ENCODE results near the gene MTLN.
"Not testable (repeated sequence)": the region's sequence is repeated elsewhere in the genome, so short reads cannot be mapped to it uniquely, and the experiment has no call there.

Gene MTLN

GRCh38 chr2:110218889-110219288, 6.5 kb upstream of the MTLN start:
- H3K27me3 ChIP-seq (ENCODE audit: control insufficient read depth, insufficient read depth, low read length); H3K9ac ChIP-seq (ENCODE audit: low read length); H3K4me3 ChIP-seq (ENCODE audit: low read length); H3K27ac ChIP-seq (ENCODE audit: low read length); H3K4me1 ChIP-seq (ENCODE audit: control insufficient read depth, low read depth, low read length); H3K36me3 ChIP-seq (ENCODE audit: control insufficient read depth, low read depth, low read length); H3K9me3 ChIP-seq (ENCODE audit: control insufficient read depth, low read depth, low read length): not testable (repeated sequence)

- no peak overlapping the region for H3K4me3 ChIP-seq (ENCODE audit: low read length)
- H3K9ac ChIP-seq (ENCODE audit: low read length): no peak overlapping the region
- peaks cover 1% of the 10 kb centered on the region for H3K4me1 ChIP-seq (ENCODE audit: control insufficient read depth, low read depth, low read length)
- H3K36me3 ChIP-seq (ENCODE audit: control insufficient read depth, low read depth, low read length): no peaks in the 10 kb centered on the region
- H3K27me3 ChIP-seq (ENCODE audit: control insufficient read depth, insufficient read depth, low read length): no peaks in the 10 kb centered on the region
- no peaks in the 10 kb centered on the region for H3K9me3 ChIP-seq (ENCODE audit: control insufficient read depth, low read depth, low read length)
- H3K27ac ChIP-seq (ENCODE audit: low read length): no peak overlapping the region
Measured at GRCh38 chr2:110216803-110217202, 4.5 kb upstream of the MTLN start.

GRCh38 chr2:110216199-110216598, 3.9 kb upstream of the MTLN start:
- H3K4me1 ChIP-seq (ENCODE audit: control insufficient read depth, low read depth, low read length): no peaks in the 10 kb centered on the region
- H3K9me3 ChIP-seq (ENCODE audit: control insufficient read depth, low read depth, low read length): no peaks in the 10 kb centered on the region
- no peaks in the 10 kb centered on the region for H3K36me3 ChIP-seq (ENCODE audit: control insufficient read depth, low read depth, low read length)
- no peak overlapping the region for H3K4me3 ChIP-seq (ENCODE audit: low read length)
- H3K27me3 ChIP-seq (ENCODE audit: control insufficient read depth, insufficient read depth, low read length): no peaks in the 10 kb centered on the region
- no peak overlapping the region for H3K27ac ChIP-seq (ENCODE audit: low read length)
- H3K9ac ChIP-seq (ENCODE audit: low read length): no peak overlapping the region

- Histone ChIP-seq H3K4me3 (ENCODE audit: low read length) (no peak overlapping the region), H3K27ac (ENCODE audit: low read length) (no peak overlapping the region), H3K9me3 (ENCODE audit: control insufficient read depth, low read depth, low read length) (no peaks in the 10 kb centered on the region), H3K36me3 (ENCODE audit: control insufficient read depth, low read depth, low read length) (no peaks in the 10 kb centered on the region), H3K27me3 (ENCODE audit: control insufficient read depth, insufficient read depth, low read length) (no peaks in the 10 kb centered on the region), H3K9ac (ENCODE audit: low read length) (no peak overlapping the region), H3K4me1 (ENCODE audit: control insufficient read depth, low read depth, low read length) (no peaks in the 10 kb centered on the region)
Measured at GRCh38 chr2:110215566-110216158, 3.3 kb upstream of the MTLN start.

GRCh38 chr2:110215091-110215490, 2.7 kb upstream of the MTLN start:
- Histone ChIP-seq H3K4me1 (ENCODE audit: control insufficient read depth, low read depth, low read length) (no peaks in the 10 kb centered on the region), H3K9me3 (ENCODE audit: control insufficient read depth, low read depth, low read length) (no peaks in the 10 kb centered on the region), H3K4me3 (ENCODE audit: low read length) (no peak overlapping the region), H3K9ac (ENCODE audit: low read length) (no peak overlapping the region), H3K27ac (ENCODE audit: low read length) (no peak overlapping the region), H3K27me3 (ENCODE audit: control insufficient read depth, insufficient read depth, low read length) (no peaks in the 10 kb centered on the region), H3K36me3 (ENCODE audit: control insufficient read depth, low read depth, low read length) (no peaks in the 10 kb centered on the region)

GRCh38 chr2:110213522-110213921, 1.2 kb upstream of the MTLN start:
- not testable (repeated sequence) for H3K4me3 ChIP-seq (ENCODE audit: low read length); H3K9me3 ChIP-seq (ENCODE audit: control insufficient read depth, low read depth, low read length); H3K27me3 ChIP-seq (ENCODE audit: control insufficient read depth, insufficient read depth, low read length); H3K36me3 ChIP-seq (ENCODE audit: control insufficient read depth, low read depth, low read length); H3K9ac ChIP-seq (ENCODE audit: low read length); H3K4me1 ChIP-seq (ENCODE audit: control insufficient read depth, low read depth, low read length); H3K27ac ChIP-seq (ENCODE audit: low read length)

- Histone ChIP-seq H3K4me1 (ENCODE audit: control insufficient read depth, low read depth, low read length) (peaks cover 3% of the 10 kb centered on the region), H3K27me3 (ENCODE audit: control insufficient read depth, insufficient read depth, low read length) (no peaks in the 10 kb centered on the region), H3K36me3 (ENCODE audit: control insufficient read depth, low read depth, low read length) (no peaks in the 10 kb centered on the region), H3K9ac (ENCODE audit: low read length) (no peak overlapping the region), H3K27ac (ENCODE audit: low read length) (no peak overlapping the region), H3K4me3 (ENCODE audit: low read length) (peak overlapping the region; percentile 88), H3K9me3 (ENCODE audit: control insufficient read depth, low read depth, low read length) (no peaks in the 10 kb centered on the region)
Measured at GRCh38 chr2:110205660-110206455, 6.5 kb downstream of the MTLN start.

GRCh38 chr2:110204408-110205385, 7.7 kb downstream of the MTLN start, which contains the start of gene NPHP1:
TSS of gene NPHP1 (minus strand) at chr2:110205013. CDS start at chr2:110204968, 45 bp downstream.
- H3K9ac ChIP-seq (ENCODE audit: low read length): peak within 1 kb of the TSS; percentile 75
- no peaks in the 10 kb centered on the region for H3K36me3 ChIP-seq (ENCODE audit: control insufficient read depth, low read depth, low read length)
- H3K27me3 ChIP-seq (ENCODE audit: control insufficient read depth, insufficient read depth, low read length): no peaks in the 10 kb centered on the region
- no peaks in the 10 kb centered on the region for H3K9me3 ChIP-seq (ENCODE audit: control insufficient read depth, low read depth, low read length)
- peak within 1 kb of the TSS; percentile 88 for H3K4me3 ChIP-seq (ENCODE audit: low read length)
- H3K4me1 ChIP-seq (ENCODE audit: control insufficient read depth, low read depth, low read length): peaks cover 3% of the 10 kb centered on the region
- H3K27ac ChIP-seq (ENCODE audit: low read length): peak within 1 kb of the TSS; percentile 24

- no peaks in the 10 kb centered on the region for H3K9me3 ChIP-seq (ENCODE audit: control insufficient read depth, low read depth, low read length)
- no peak overlapping the region for H3K9ac ChIP-seq (ENCODE audit: low read length)
- H3K36me3 ChIP-seq (ENCODE audit: control insufficient read depth, low read depth, low read length): no peaks in the 10 kb centered on the region
- H3K4me3 ChIP-seq (ENCODE audit: low read length): no peak overlapping the region
- no peaks in the 10 kb centered on the region for H3K27me3 ChIP-seq (ENCODE audit: control insufficient read depth, insufficient read depth, low read length)
- no peaks in the 10 kb centered on the region for H3K4me1 ChIP-seq (ENCODE audit: control insufficient read depth, low read depth, low read length)
- no peak overlapping the region for H3K27ac ChIP-seq (ENCODE audit: low read length)
Measured at GRCh38 chr2:110198016-110198415, 14.3 kb downstream of the MTLN start.

GRCh38 chr2:110197452-110197851, 14.9 kb downstream of the MTLN start:
- Histone ChIP-seq H3K9ac (ENCODE audit: low read length) (no peak overlapping the region), H3K9me3 (ENCODE audit: control insufficient read depth, low read depth, low read length) (no peaks in the 10 kb centered on the region), H3K27me3 (ENCODE audit: control insufficient read depth, insufficient read depth, low read length) (no peaks in the 10 kb centered on the region), H3K36me3 (ENCODE audit: control insufficient read depth, low read depth, low read length) (no peaks in the 10 kb centered on the region), H3K27ac (ENCODE audit: low read length) (no peak overlapping the region), H3K4me1 (ENCODE audit: control insufficient read depth, low read depth, low read length) (no peaks in the 10 kb centered on the region), H3K4me3 (ENCODE audit: low read length) (no peak overlapping the region)

GRCh38 chr2:110190169-110190568, 22.2 kb downstream of the MTLN start:
- not testable (repeated sequence) for H3K4me1 ChIP-seq (ENCODE audit: control insufficient read depth, low read depth, low read length); H3K4me3 ChIP-seq (ENCODE audit: low read length); H3K27ac ChIP-seq (ENCODE audit: low read length); H3K9me3 ChIP-seq (ENCODE audit: control insufficient read depth, low read depth, low read length); H3K27me3 ChIP-seq (ENCODE audit: control insufficient read depth, insufficient read depth, low read length); H3K36me3 ChIP-seq (ENCODE audit: control insufficient read depth, low read depth, low read length); H3K9ac ChIP-seq (ENCODE audit: low read length)
